B cell (primary cell): ENCODE data around the gene LYST.

Experiments used
- CTCF ChIP-seq: fragments of 200-600 bp; IDR thresholded peaks from one replicate; pipeline ENCODE4 v1.8.0; 2022; ENCODE audit warnings: antibody characterized with exemption, mild to moderate bottlenecking
- EZH2 ChIP-seq: IDR thresholded peaks from 2 replicates; pipeline ENCODE4 v1.6.1; 2012; ENCODE audit warnings: borderline replicate concordance, low read depth, mild to moderate bottlenecking, moderate library complexity, low read length; ENCODE audit not compliant: insufficient read depth, poor library complexity, severe bottlenecking

- no peak for TF ChIP-seq CTCF
- TF ChIP-seq EZH2, result no peak
Observed at GRCh38 chr1:235831148-235831547, 35.6 kb downstream of the LYST start.
